Subcutaneous adipose tissue (tissue), 4 donors: ENCODE measurements around the gene TMEM132C. TPM values are rescaled to one million over a fixed set of nuclear protein-coding genes. Genes with fewer than 3 reads are reported as not detected.

Source experiments
- CTCF ChIP-seq: fragments of 450-650 bp; IDR thresholded peaks from one replicate; pipeline ENCODE4 v1.5.1; 2016; ENCODE audit warnings: low read depth, mild to moderate bottlenecking, control low read depth, antibody characterized with exemption, moderate library complexity
- total RNA-seq, 4 donors: library from RNA; depleted of rRNA; stranded (reverse); fragments of >200 nt; gene quantifications; one replicate each; pipeline ENCODE4 v1.1.0, GENCODE V29; 2016

TMEM132C gene
- total RNA-seq, 4 donors from 2014 or later = 44.2 to 73.5 (median 67.8) TPM

- no peak for TF ChIP-seq CTCF
These were observed 101.0 kb downstream of the TMEM132C start for GRCh38 chr12:128367961-128368360.

- no peak for TF ChIP-seq CTCF
These were observed 114.6 kb downstream of the TMEM132C start for GRCh38 chr12:128381541-128381940.

- TF ChIP-seq CTCF = no peak
These were observed 115.0 kb downstream of the TMEM132C start for GRCh38 chr12:128381946-128382345.

GRCh38 chr12:128382946-128383345, 116.0 kb downstream of the TMEM132C start:
- TF ChIP-seq CTCF = no peak

- TF ChIP-seq CTCF = no peak
These were observed 116.5 kb downstream of the TMEM132C start for GRCh38 chr12:128383357-128383937.

- TF ChIP-seq CTCF = no peak
These were observed 118.8 kb downstream of the TMEM132C start for GRCh38 chr12:128385736-128386135.

GRCh38 chr12:128387811-128388422, 120.9 kb downstream of the TMEM132C start:
- TF ChIP-seq CTCF = no peak
